NCI-H2081 (cell line): ENCODE data around the gene SMARCC2.

ENCODE experiments used
- DNase-seq, 2 experiments: peaks; one replicate each; lab custom pipeline; 2025; lab: John Stamatoyannopoulos, UW

Gene SMARCC2

GRCh38 chr12:56152132-56152755, 37.0 kb downstream of the SMARCC2 start, which contains the start of gene MYL6B:
MYL6B (plus strand) TSS chr12:56152587; CDS start chr12:56153919, 1,332 bp downstream.
- DNase-seq: peak; percentile 88 to 92

- peak; percentile 45 to 69 for DNase-seq
Measured at GRCh38 chr12:56151672-56152131, 37.6 kb downstream of the SMARCC2 start.

- no peak for DNase-seq
Measured at GRCh38 chr12:56150563-56150962, 38.7 kb downstream of the SMARCC2 start.

GRCh38 chr12:56146492-56147460, 42.5 kb downstream of the SMARCC2 start:
- DNase-seq: no peak

GRCh38 chr12:56145217-56145616, 44.1 kb downstream of the SMARCC2 start:
- no peak for DNase-seq

- DNase-seq: no peak
Measured at GRCh38 chr12:56143870-56144269, 45.4 kb downstream of the SMARCC2 start.

GRCh38 chr12:56143217-56143616, 46.1 kb downstream of the SMARCC2 start:
- no peak for DNase-seq

- DNase-seq: no peak
Measured at GRCh38 chr12:56141946-56142784, 47.1 kb downstream of the SMARCC2 start.

- no peak for DNase-seq
Measured at GRCh38 chr12:56137853-56138571, 51.3 kb downstream of the SMARCC2 start.

GRCh38 chr12:56134897-56135296, 54.4 kb downstream of the SMARCC2 start:
- DNase-seq: no peak

GRCh38 chr12:56130876-56131275, 58.4 kb downstream of the SMARCC2 start:
- DNase-seq: no peak

GRCh38 chr12:56129942-56130495, 59.3 kb downstream of the SMARCC2 start:
- DNase-seq: no peak

- peak in 1 of 2 experiments; percentile 64 for DNase-seq
Measured at GRCh38 chr12:56129206-56129941, 59.9 kb downstream of the SMARCC2 start.

GRCh38 chr12:56128670-56129205, 60.5 kb downstream of the SMARCC2 start:
- DNase-seq: no peak

- DNase-seq: peak; percentile 99
Measured at GRCh38 chr12:56127888-56128669, 61.2 kb downstream of the SMARCC2 start, which contains the start of gene ESYT1. ESYT1 (plus strand) TSS chr12:56128267; CDS start chr12:56128320, 53 bp downstream.

- no peak for DNase-seq
Measured at GRCh38 chr12:56127485-56127887, 61.8 kb downstream of the SMARCC2 start.

GRCh38 chr12:56126732-56127239, 62.5 kb downstream of the SMARCC2 start:
- no peak for DNase-seq

GRCh38 chr12:56124133-56124532, 65.2 kb downstream of the SMARCC2 start:
- DNase-seq: no peak

- DNase-seq: peak in 1 of 2 experiments; percentile 61
Measured at GRCh38 chr12:56122637-56123036, 66.6 kb downstream of the SMARCC2 start.
